ENCODE measurements around the gene KCNT1. TPM values are rescaled to one million over a fixed set of nuclear protein-coding genes. Genes with fewer than 3 reads are reported as not detected.

Gene KCNT1
- total RNA-seq, 1 donor from 2014 or later: not detected

DNA sequence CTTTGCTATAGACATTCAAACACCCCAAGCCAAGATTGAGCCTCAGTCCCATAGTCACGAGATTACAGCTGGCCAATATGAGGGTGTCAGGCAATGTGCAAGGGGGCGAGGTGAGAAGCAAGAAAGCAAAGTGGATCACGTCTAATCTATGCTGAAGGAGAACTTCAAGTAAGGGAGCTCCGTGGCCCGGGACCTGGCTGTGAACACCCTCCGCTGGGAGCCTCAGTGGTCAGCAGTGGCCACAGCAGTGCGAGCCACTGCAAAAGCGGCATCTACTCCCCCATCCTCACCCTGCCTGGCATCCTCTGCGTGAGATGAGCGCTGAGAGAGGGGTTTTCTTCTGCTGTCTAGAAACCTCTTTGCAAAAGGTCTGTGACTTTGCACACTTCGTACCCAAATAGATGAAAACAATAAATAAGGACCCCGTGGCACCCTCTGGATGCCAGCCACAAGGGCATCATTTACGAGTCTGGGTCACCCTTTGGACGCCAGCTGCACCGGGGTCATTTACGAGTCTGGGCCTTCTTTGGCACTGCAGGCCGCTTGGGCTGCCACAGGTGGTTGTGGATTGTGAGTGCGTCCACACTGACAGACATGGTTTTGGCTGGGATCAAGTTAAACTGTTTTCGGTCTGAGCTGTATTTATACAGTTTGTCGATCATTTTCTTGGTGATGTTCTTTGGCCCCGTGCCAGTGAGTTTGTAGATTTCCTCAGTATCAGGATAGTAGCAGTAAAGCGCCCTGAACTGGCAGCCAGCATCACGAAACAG, 109.0 kb downstream of the KCNT1 start:
- H3K27ac Mint-ChIP-seq: no peak overlapping the region
- intact Hi-C loops (cut with micrococcal nuclease): no loop called here
- ChIA-PET POLR2A (no interaction called here), CTCF (no interaction called here)
- no peak overlapping the region for H3K4me3 Mint-ChIP-seq
- H3K27me3 Mint-ChIP-seq: no peaks in the 10 kb centered on the region
- TF ChIP-seq, protein P1, sequence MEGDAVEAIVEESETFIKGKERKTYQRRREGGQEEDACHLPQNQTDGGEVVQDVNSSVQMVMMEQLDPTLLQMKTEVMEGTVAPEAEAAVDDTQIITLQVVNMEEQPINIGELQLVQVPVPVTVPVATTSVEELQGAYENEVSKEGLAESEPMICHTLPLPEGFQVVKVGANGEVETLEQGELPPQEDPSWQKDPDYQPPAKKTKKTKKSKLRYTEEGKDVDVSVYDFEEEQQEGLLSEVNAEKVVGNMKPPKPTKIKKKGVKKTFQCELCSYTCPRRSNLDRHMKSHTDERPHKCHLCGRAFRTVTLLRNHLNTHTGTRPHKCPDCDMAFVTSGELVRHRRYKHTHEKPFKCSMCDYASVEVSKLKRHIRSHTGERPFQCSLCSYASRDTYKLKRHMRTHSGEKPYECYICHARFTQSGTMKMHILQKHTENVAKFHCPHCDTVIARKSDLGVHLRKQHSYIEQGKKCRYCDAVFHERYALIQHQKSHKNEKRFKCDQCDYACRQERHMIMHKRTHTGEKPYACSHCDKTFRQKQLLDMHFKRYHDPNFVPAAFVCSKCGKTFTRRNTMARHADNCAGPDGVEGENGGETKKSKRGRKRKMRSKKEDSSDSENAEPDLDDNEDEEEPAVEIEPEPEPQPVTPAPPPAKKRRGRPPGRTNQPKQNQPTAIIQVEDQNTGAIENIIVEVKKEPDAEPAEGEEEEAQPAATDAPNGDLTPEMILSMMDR (IDR thresholded peaks at IDR 0.05): no peak
- DNase-seq: no peak
- H3K9me3 Mint-ChIP-seq: no peaks in the 10 kb centered on the region
- no peaks in the 10 kb centered on the region for H3K4me1 Mint-ChIP-seq
- H3K36me3 Mint-ChIP-seq (ENCODE audit: low read depth): peaks cover 64% of the 10 kb centered on the region
- ATAC-seq (ENCODE audit: low read depth): no peak

DNA sequence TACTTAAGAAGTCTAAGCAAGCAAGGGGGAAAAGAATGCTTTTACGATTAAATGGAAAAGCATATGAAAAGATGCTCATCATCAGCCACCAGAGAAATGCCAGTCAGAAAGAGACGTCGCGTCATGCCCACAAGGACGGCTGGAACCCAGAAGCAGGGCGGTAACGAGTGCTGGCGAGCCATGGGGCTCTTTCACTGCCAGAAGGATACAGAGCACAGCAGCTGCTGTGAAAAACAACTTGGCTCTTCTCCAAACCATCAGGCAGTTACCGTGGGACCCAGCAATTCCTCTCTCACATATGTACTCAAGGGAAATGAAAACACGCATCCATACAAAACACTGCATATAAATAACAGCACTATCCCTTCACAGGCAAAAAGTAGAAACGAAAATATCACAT, 109.8 kb downstream of the KCNT1 start:
- ATAC-seq (ENCODE audit: low read depth) (no peak), DNase-seq (no peak)
- intact Hi-C loops (cut with micrococcal nuclease): no loop called here
- H3K9me3 Mint-ChIP-seq: no peaks in the 10 kb centered on the region
- POLR2A ChIA-PET: no interaction called here
- TF ChIP-seq, protein P1 (IDR thresholded peaks at IDR 0.05): no peak
- H3K4me3 Mint-ChIP-seq: no peak overlapping the region
- peaks cover 72% of the 10 kb centered on the region for H3K36me3 Mint-ChIP-seq (ENCODE audit: low read depth)
- CTCF ChIA-PET: no interaction called here
- no peaks in the 10 kb centered on the region for H3K4me1 Mint-ChIP-seq
- H3K27ac Mint-ChIP-seq: no peak overlapping the region
- no peaks in the 10 kb centered on the region for H3K27me3 Mint-ChIP-seq

DNA sequence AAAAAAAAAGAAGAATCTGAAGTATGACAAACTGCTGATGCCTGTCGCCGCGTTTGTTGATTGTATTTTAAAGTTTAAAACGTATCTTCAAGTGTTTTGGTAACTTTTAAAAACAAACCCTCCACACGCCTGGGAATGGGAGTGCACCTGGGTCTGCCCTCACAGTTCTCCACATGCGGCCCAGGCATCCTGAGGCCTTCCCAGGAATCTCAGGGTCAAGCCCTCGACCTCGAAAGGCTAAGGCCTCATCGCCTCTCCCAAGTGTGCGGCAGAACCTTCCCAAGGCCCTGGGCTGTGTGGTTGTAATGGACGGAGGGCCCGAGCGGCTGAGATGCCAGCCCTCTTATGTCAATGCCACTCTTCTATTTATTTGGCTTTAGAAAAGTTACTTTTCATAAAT, 111.0 kb downstream of the KCNT1 start:
- no peak for DNase-seq
- TF ChIP-seq, protein P1 (IDR thresholded peaks at IDR 0.05): no peak
- H3K27me3 Mint-ChIP-seq: no peaks in the 10 kb centered on the region
- no peak for ATAC-seq (ENCODE audit: low read depth)
- H3K4me3 Mint-ChIP-seq: no peak overlapping the region
- ChIA-PET POLR2A (no interaction called here), CTCF (no interaction called here)
- H3K4me1 Mint-ChIP-seq: no peaks in the 10 kb centered on the region
- H3K36me3 Mint-ChIP-seq (ENCODE audit: low read depth): peaks cover 83% of the 10 kb centered on the region
- intact Hi-C loops (cut with micrococcal nuclease): no loop called here
- no peak overlapping the region for H3K27ac Mint-ChIP-seq
- H3K9me3 Mint-ChIP-seq: no peaks in the 10 kb centered on the region

DNA sequence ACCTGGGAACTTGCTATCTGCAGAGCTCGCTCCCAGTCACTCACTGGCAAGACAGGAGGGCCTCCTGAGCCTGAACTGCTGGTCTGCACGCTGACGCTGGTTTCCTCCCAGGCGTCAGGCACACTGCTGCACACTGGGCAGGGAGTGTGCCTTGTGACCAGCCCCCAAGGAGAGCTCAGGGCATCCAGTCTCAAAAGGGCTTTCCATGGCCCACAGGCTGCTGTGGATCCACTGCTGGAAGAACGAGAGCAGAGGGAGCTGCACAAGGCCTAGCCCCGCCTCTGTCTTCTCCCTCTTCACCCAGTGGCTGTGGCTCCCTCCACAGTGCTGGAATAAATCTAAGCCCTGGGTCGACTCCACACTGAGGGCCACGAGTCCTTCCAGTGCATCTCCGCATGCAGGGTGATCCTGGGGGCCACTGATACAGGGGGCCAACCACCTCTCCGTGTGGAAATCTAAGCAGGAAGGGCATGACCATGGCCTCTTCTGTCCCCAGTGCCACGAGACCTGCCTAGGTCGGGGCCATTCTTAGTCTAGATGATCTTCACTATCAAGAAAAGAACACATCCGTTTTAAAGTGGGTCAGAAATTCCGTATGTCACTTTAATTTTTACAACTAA, 111.8 kb downstream of the KCNT1 start:
- DNase-seq (no peak), ATAC-seq (ENCODE audit: low read depth) (no peak)
- POLR2A ChIA-PET: no interaction called here
- Mint-ChIP-seq H3K27me3 (no peaks in the 10 kb centered on the region), H3K27ac (no peak overlapping the region), H3K4me3 (no peak overlapping the region), H3K4me1 (no peaks in the 10 kb centered on the region), H3K9me3 (no peaks in the 10 kb centered on the region), H3K36me3 (ENCODE audit: low read depth) (peaks cover 91% of the 10 kb centered on the region)
- TF ChIP-seq, protein P1 (IDR thresholded peaks at IDR 0.05): no peak
- intact Hi-C loops (cut with micrococcal nuclease): no loop called here
- CTCF ChIA-PET: no interaction called here

DNA sequence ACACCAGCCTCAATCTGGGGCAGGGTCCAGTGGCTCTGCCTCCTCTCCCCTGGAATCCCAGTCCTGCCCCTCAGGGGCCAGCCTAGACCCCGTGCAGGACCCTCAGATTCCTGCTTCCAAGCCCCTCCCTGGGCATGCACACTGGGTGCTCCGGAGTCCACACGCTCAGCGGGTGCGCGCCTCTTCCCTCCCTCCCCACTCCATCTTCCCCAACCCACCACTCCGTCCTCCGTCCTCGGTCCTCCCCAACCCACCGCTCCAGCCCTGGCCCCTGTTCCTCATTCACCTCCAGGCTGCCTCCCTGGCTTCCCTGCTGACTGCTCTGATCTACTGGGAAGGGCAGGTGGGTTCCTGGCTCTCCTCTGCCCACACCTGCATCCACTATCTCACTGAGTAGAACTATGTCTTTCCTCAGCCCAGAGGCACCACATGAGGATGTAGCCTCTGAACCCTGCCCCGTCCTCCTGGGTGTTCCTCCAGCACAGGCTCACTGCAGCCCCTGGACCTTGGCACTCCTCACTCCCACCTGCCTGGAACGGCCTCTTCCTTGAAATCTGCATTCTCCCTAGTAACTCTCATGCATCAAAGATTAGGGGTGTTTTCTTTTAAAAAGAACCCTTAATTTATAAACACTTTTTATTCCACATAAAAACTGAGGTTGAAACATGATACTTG, 112.6 kb downstream of the KCNT1 start:
- Mint-ChIP-seq H3K9me3 (no peaks in the 10 kb centered on the region), H3K36me3 (ENCODE audit: low read depth) (peaks cover 94% of the 10 kb centered on the region), H3K4me3 (no peak overlapping the region), H3K27me3 (no peaks in the 10 kb centered on the region), H3K4me1 (no peaks in the 10 kb centered on the region), H3K27ac (no peak overlapping the region)
- ATAC-seq (ENCODE audit: low read depth) (no peak), DNase-seq (no peak)
- POLR2A ChIA-PET: no interaction called here
- intact Hi-C loops (cut with micrococcal nuclease): no loop called here
- TF ChIP-seq, protein P1 (IDR thresholded peaks at IDR 0.05): no peak
- CTCF ChIA-PET: no interaction called here

All from activated B cell treated with CpG ODN at 0.5 μM for 24 hours (primary cell).